ENCODE measurements around the gene LAMA4.

DNA sequence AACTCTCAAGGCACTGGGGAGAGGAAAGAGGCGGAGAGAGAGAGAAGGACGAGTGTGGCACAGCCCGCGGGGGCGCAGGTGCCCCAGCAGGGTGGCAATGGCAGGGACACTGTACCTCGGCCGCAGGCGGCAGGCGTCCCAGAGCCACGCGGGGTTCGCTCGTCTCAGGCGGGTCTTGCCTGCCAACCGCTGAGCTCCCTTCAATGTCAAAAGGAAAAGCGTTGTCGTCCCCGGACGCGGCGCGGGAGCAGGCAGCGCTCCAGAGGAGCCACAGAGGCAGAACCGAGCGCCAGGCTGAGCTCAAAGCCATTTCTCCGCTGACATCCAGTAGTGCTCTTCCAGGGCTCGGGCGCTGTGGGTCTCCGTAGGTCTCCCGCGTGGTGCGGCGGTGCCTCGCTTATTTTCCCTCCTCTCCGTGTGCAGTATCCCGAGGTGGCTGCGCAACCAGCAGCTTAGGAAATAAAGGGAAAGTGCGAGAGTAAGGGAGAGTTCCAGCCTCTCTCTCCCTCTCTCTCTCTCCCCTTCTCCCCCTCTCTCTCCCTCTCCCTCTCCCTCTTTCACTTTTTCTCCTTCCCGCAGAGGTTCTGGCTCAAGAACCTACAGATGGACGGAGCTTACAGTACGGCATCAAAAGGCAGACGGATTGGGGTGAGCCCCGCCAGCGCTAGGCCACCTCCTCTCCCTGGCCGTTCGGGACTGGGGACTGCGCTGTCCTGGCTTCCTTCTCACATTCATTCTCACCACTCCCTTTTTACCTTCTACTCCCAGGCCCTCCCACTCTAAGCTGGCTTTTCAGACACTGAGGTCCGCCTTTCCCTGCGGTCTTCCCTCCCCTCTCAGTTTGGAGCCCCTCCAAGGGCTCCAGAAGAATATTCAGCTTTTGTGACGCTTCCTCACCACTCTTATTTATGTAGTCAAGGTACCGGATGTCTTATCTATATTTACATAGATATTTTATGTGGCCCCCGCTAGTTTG, at the start of gene LAMA4:
- no peak for TF ChIP-seq CTCF (IDR thresholded peaks at IDR 0.05)
- TF ChIP-seq POLR2A (IDR thresholded peaks at IDR 0.05) = peak; percentile 42 to 66

Measured in uterus (tissue), 2 donors.